ENCODE data around the gene ITGA11. TPM values are rescaled to one million over a fixed set of nuclear protein-coding genes. Genes with fewer than 3 reads are reported as not detected.

Gene ITGA11
- total RNA-seq, 5 donors from 2014 or later (not counting 1 experiment from before 2014, with no cell fraction given) = 0.07 to 0.95 (median 0.18) TPM; not detected in 2

- Histone ChIP-seq H3K4me1 (ENCODE audit: control insufficient read depth in 1 of 2, extremely low read depth in 1 of 2, insufficient read depth in 2 of 2, low read length in 2 of 2) (no peaks in the 10 kb centered on the region), H3K27me3 (replicated peaks in 1 of 2; ENCODE audit: control insufficient read depth in 2 of 2, extremely low read depth in 1 of 2, insufficient read depth in 2 of 2, low read length in 1 of 2) (peaks cover 0 to 10% of the 10 kb centered on the region in 2 experiments), H3K27ac (ENCODE audit: low read length) (no peak overlapping the region), H3K36me3 (ENCODE audit: control insufficient read depth in 2 of 2, extremely low read depth in 1 of 2, insufficient read depth in 1 of 2, low read length in 1 of 2) (no peaks in the 10 kb centered on the region), H3K4me3 (ENCODE audit: control insufficient read depth in 1 of 2, extremely low read depth in 1 of 2, low read length in 1 of 2) (no peak overlapping the region), H3K9me3 (no peaks in the 10 kb centered on the region)
- H3K36me3 Mint-ChIP-seq = no peaks in the 10 kb centered on the region
- H3K27ac Mint-ChIP-seq = no peak overlapping the region
- ChIA-PET POLR2A (no interaction called here), CTCF (no interaction called here)
- H3K4me1 Mint-ChIP-seq = no peaks in the 10 kb centered on the region
- DNase-seq (peak in 1 of 35 experiments; percentile 13), ATAC-seq (replicated peaks in 1 of 4) (no peak)
- H3K9me3 Mint-ChIP-seq = peaks cover 0 to 10% (median 0%) of the 10 kb centered on the region in 3 donors
- WGBS (ENCODE audit: insufficient coverage) = 66% methylated on average over 5 of the region's 8 CpGs
- H3K27me3 Mint-ChIP-seq = peaks cover 0 to 8% of the 10 kb centered on the region in 2 donors
- no peak overlapping the region for H3K4me3 Mint-ChIP-seq
Observed at GRCh38 chr15:68403161-68403941, 28.6 kb downstream of the ITGA11 start.

- H3K36me3 Mint-ChIP-seq = no peaks in the 10 kb centered on the region
- no peaks in the 10 kb centered on the region for H3K4me1 ChIP-seq (ENCODE audit: control insufficient read depth in 1 of 2, extremely low read depth in 1 of 2, insufficient read depth in 2 of 2, low read length in 2 of 2)
- H3K4me1 Mint-ChIP-seq = no peaks in the 10 kb centered on the region
- H3K27me3 ChIP-seq (replicated peaks in 1 of 2; ENCODE audit: control insufficient read depth in 2 of 2, extremely low read depth in 1 of 2, insufficient read depth in 2 of 2, low read length in 1 of 2) = peaks cover 0 to 5% of the 10 kb centered on the region in 2 experiments
- peaks cover 0 to 10% (median 0%) of the 10 kb centered on the region in 3 donors for H3K9me3 Mint-ChIP-seq
- H3K27ac Mint-ChIP-seq = no peak overlapping the region
- peaks cover 0 to 3% of the 10 kb centered on the region in 2 donors for H3K27me3 Mint-ChIP-seq
- no peak overlapping the region for H3K27ac ChIP-seq (ENCODE audit: low read length)
- ChIA-PET POLR2A (no interaction called here), CTCF (no interaction called here)
- H3K4me3 Mint-ChIP-seq = no peak overlapping the region
- no peak overlapping the region for H3K4me3 ChIP-seq (ENCODE audit: control insufficient read depth in 1 of 2, extremely low read depth in 1 of 2, low read length in 1 of 2)
- WGBS (ENCODE audit: insufficient coverage) = 78% methylated on average over 6 of the region's 9 CpGs
- no peaks in the 10 kb centered on the region for H3K9me3 ChIP-seq
- ATAC-seq (replicated peaks in 1 of 4) (peak in 1 of 4 experiments; percentile 23), DNase-seq (peak in 1 of 35 experiments; percentile 18)
- no peaks in the 10 kb centered on the region for H3K36me3 ChIP-seq (ENCODE audit: control insufficient read depth in 2 of 2, extremely low read depth in 1 of 2, insufficient read depth in 1 of 2, low read length in 1 of 2)
Observed at GRCh38 chr15:68402432-68403160, 29.4 kb downstream of the ITGA11 start.

- Mint-ChIP-seq H3K27me3 (peaks cover 0 to 3% of the 10 kb centered on the region in 2 donors), H3K9me3 (peaks cover 0 to 10% (median 0%) of the 10 kb centered on the region in 3 donors), H3K27ac (no peak overlapping the region), H3K4me1 (no peaks in the 10 kb centered on the region), H3K4me3 (no peak overlapping the region), H3K36me3 (no peaks in the 10 kb centered on the region)
- Histone ChIP-seq H3K4me1 (ENCODE audit: control insufficient read depth in 1 of 2, extremely low read depth in 1 of 2, insufficient read depth in 2 of 2, low read length in 2 of 2) (no peaks in the 10 kb centered on the region), H3K27me3 (replicated peaks in 1 of 2; ENCODE audit: control insufficient read depth in 2 of 2, extremely low read depth in 1 of 2, insufficient read depth in 2 of 2, low read length in 1 of 2) (peaks cover 0 to 4% of the 10 kb centered on the region in 2 experiments), H3K4me3 (ENCODE audit: control insufficient read depth in 1 of 2, extremely low read depth in 1 of 2, low read length in 1 of 2) (no peak overlapping the region), H3K27ac (ENCODE audit: low read length) (no peak overlapping the region), H3K36me3 (ENCODE audit: control insufficient read depth in 2 of 2, extremely low read depth in 1 of 2, insufficient read depth in 1 of 2, low read length in 1 of 2) (no peaks in the 10 kb centered on the region), H3K9me3 (no peaks in the 10 kb centered on the region)
- 89% methylated on average over 5 of the region's 11 CpGs for WGBS (ENCODE audit: insufficient coverage)
- DNase-seq (peak in 1 of 35 experiments; percentile 17), ATAC-seq (replicated peaks in 1 of 4) (no peak)
- CTCF ChIA-PET = no interaction called here
- POLR2A ChIA-PET = no interaction called here
Observed at GRCh38 chr15:68401496-68402431, 30.2 kb downstream of the ITGA11 start.

- ChIA-PET POLR2A (no interaction called here), CTCF (no interaction called here)
- no peaks in the 10 kb centered on the region for H3K27me3 ChIP-seq (replicated peaks in 1 of 2; ENCODE audit: control insufficient read depth in 2 of 2, extremely low read depth in 1 of 2, insufficient read depth in 2 of 2, low read length in 1 of 2)
- no peak overlapping the region for H3K4me3 Mint-ChIP-seq
- no peak overlapping the region for H3K27ac Mint-ChIP-seq
- H3K9me3 ChIP-seq = no peaks in the 10 kb centered on the region
- no peaks in the 10 kb centered on the region for H3K4me1 ChIP-seq (ENCODE audit: control insufficient read depth in 1 of 2, extremely low read depth in 1 of 2, insufficient read depth in 2 of 2, low read length in 2 of 2)
- H3K27me3 Mint-ChIP-seq = peaks cover 3 to 4% of the 10 kb centered on the region in 2 donors
- H3K36me3 Mint-ChIP-seq = no peaks in the 10 kb centered on the region
- WGBS (ENCODE audit: insufficient coverage) = no CpG with 5 or more reads among the region's 1 CpG
- H3K9me3 Mint-ChIP-seq = peaks cover 0 to 10% (median 0%) of the 10 kb centered on the region in 3 donors
- no peak for ATAC-seq (replicated peaks in 1 of 4)
- H3K4me3 ChIP-seq (ENCODE audit: control insufficient read depth in 1 of 2, extremely low read depth in 1 of 2, low read length in 1 of 2) = no peak overlapping the region
- H3K4me1 Mint-ChIP-seq = no peaks in the 10 kb centered on the region
- no peaks in the 10 kb centered on the region for H3K36me3 ChIP-seq (ENCODE audit: control insufficient read depth in 2 of 2, extremely low read depth in 1 of 2, insufficient read depth in 1 of 2, low read length in 1 of 2)
- no peak overlapping the region for H3K27ac ChIP-seq (ENCODE audit: low read length)
- DNase-seq = no peak
Observed at GRCh38 chr15:68400066-68400456, 31.9 kb downstream of the ITGA11 start.

- Mint-ChIP-seq H3K4me3 (no peak overlapping the region), H3K9me3 (peaks cover 0 to 10% (median 0%) of the 10 kb centered on the region in 3 donors), H3K27me3 (peaks cover 8 to 10% of the 10 kb centered on the region in 2 donors), H3K4me1 (no peaks in the 10 kb centered on the region), H3K27ac (no peak overlapping the region), H3K36me3 (no peaks in the 10 kb centered on the region)
- POLR2A ChIA-PET = no interaction called here
- no peak for DNase-seq
- H3K36me3 ChIP-seq (ENCODE audit: control insufficient read depth in 2 of 2, extremely low read depth in 1 of 2, insufficient read depth in 1 of 2, low read length in 1 of 2) = no peaks in the 10 kb centered on the region
- CTCF ChIA-PET = no interaction called here
- no peaks in the 10 kb centered on the region for H3K9me3 ChIP-seq
- no peak for ATAC-seq (replicated peaks in 1 of 4)
- no peaks in the 10 kb centered on the region for H3K27me3 ChIP-seq (replicated peaks in 1 of 2; ENCODE audit: control insufficient read depth in 2 of 2, extremely low read depth in 1 of 2, insufficient read depth in 2 of 2, low read length in 1 of 2)
- no peaks in the 10 kb centered on the region for H3K4me1 ChIP-seq (ENCODE audit: control insufficient read depth in 1 of 2, extremely low read depth in 1 of 2, insufficient read depth in 2 of 2, low read length in 2 of 2)
- no peak overlapping the region for H3K27ac ChIP-seq (ENCODE audit: low read length)
- H3K4me3 ChIP-seq (ENCODE audit: control insufficient read depth in 1 of 2, extremely low read depth in 1 of 2, low read length in 1 of 2) = no peak overlapping the region
- no CpG with 5 or more reads among the region's 5 CpGs for WGBS (ENCODE audit: insufficient coverage)
Observed at GRCh38 chr15:68399096-68400065, 32.6 kb downstream of the ITGA11 start.
